KMS-11 (cell line): ENCODE measurements around the gene ANKRD31.
"Not testable (repeated sequence)": the region's sequence is repeated elsewhere in the genome, so short reads cannot be mapped to it uniquely, and the experiment has no call there.

Experiments
- H2AFZ ChIP-seq: fragments of 200-600 bp; sonication (generic); 2 replicates; pipeline ENCODE4 v1.6.1; 2016; ENCODE audit warnings: antibody characterized with exemption, mixed run types, low read depth
- H3K27ac ChIP-seq: fragments of 200-600 bp; sonication (generic); 2 replicates; pipeline ENCODE4 v1.6.1; 2016; ENCODE audit warnings: mild to moderate bottlenecking, mixed run types
- H3K27me3 ChIP-seq: fragments of 200-600 bp; sonication (generic); 2 replicates; pipeline ENCODE4 v1.6.1; 2017; ENCODE audit warnings: mild to moderate bottlenecking, low read depth, mixed run types, moderate library complexity; ENCODE audit not compliant: insufficient read depth
- H3K36me3 ChIP-seq: fragments of 200-600 bp; sonication (generic); 2 replicates; pipeline ENCODE4 v1.6.1; 2017; ENCODE audit warnings: mild to moderate bottlenecking, mixed run types; ENCODE audit not compliant: insufficient read depth
- H3K4me1 ChIP-seq: fragments of 200-600 bp; sonication (generic); 2 replicates; pipeline ENCODE4 v1.6.1; 2016; ENCODE audit warnings: mild to moderate bottlenecking, low read depth, mixed run types; ENCODE audit not compliant: poor library complexity, severe bottlenecking
- H3K4me2 ChIP-seq: fragments of 200-600 bp; sonication (generic); 2 replicates; pipeline ENCODE4 v1.7.0; 2016; ENCODE audit warnings: mild to moderate bottlenecking, mixed run types
- H3K4me3 ChIP-seq: fragments of 200-600 bp; sonication (generic); IDR thresholded peaks from 2 replicates; pipeline ENCODE4 v1.6.1; 2017; ENCODE audit warnings: low read depth, low read length, mixed read lengths; ENCODE audit not compliant: insufficient read depth
- H3K79me2 ChIP-seq: fragments of 200-600 bp; sonication (generic); 2 replicates; pipeline ENCODE4 v1.6.1; 2016; ENCODE audit warnings: low read depth, mixed run types; ENCODE audit not compliant: insufficient read depth
- H3K9ac ChIP-seq: fragments of 200-600 bp; sonication (generic); 2 replicates; pipeline ENCODE4 v1.6.1; 2016; ENCODE audit warnings: mild to moderate bottlenecking, mixed run types
- H4K20me1 ChIP-seq: fragments of 200-600 bp; sonication (generic); 2 replicates; pipeline ENCODE4 v1.6.1; 2016; ENCODE audit warnings: mild to moderate bottlenecking, mixed run types; ENCODE audit not compliant: insufficient read depth
- CTCF ChIP-seq: fragments of 200-600 bp; sonication (generic); conservative IDR thresholded peaks from 2 replicates; pipeline ENCODE4 v1.6.1; 2017; ENCODE audit warnings: low read depth, mild to moderate bottlenecking, antibody characterized with exemption, low read length, moderate library complexity, mixed read lengths

Gene ANKRD31

DNA sequence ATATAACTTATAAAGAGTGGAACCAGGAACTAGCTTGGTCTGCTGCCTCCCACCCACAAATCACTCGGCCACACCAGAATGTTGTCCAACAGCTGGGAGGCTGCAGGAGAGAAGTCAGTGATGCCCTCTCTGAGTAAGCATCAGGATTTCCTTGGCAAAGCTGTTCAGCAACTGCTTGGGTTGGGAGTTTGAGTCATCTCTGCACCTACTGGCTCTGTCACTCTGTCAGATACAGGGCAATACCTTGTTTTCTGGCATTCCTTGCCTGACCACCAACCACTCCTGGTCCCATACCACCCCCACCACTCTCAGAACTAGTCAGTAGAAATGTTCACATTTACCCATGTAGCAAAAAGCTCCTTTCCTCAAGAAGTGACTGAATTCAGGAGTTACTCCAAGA, 147.5 kb downstream of the ANKRD31 start:
- Histone ChIP-seq H3K4me3 (no peak overlapping the region), H3K27me3 (no peaks in the 10 kb centered on the region), H3K27ac (no peak overlapping the region), H2AFZ (no peak overlapping the region), H3K4me2 (no peak overlapping the region), H3K36me3 (no peaks in the 10 kb centered on the region), H3K9ac (no peak overlapping the region), H3K4me1 (no peaks in the 10 kb centered on the region), H4K20me1 (no peaks in the 10 kb centered on the region), H3K79me2 (no peaks in the 10 kb centered on the region)
- TF ChIP-seq CTCF = no peak

DNA sequence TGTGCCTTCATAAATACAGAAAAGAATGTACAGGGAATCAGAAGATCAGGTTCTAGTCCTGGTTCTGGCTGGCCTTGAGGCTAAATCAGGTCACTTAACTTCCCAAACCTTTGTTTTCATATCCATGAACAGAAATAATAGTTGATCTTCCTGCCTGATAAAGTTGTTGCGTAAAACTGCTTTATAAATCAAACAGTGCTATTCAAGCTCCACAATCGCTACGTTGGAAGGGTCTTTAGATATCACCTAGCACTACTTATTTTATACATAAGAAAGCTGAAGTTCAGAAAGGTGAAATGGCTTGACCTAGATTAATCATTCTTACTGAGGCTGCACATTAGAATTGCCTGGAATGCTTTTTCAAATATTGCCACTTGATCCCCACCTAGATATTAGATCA, 148.0 kb downstream of the ANKRD31 start:
- Histone ChIP-seq H3K27me3 (no peaks in the 10 kb centered on the region), H3K4me3 (no peak overlapping the region), H3K4me2 (no peak overlapping the region), H3K9ac (no peak overlapping the region), H3K4me1 (no peaks in the 10 kb centered on the region), H2AFZ (no peak overlapping the region), H3K27ac (no peak overlapping the region), H3K36me3 (no peaks in the 10 kb centered on the region), H4K20me1 (no peaks in the 10 kb centered on the region), H3K79me2 (no peaks in the 10 kb centered on the region)
- TF ChIP-seq CTCF = no peak

GRCh38 chr5:75081510-75081909, 155.2 kb downstream of the ANKRD31 start:
- H3K4me2 ChIP-seq = no peak overlapping the region
- H3K36me3 ChIP-seq = no peaks in the 10 kb centered on the region
- no peaks in the 10 kb centered on the region for H3K27me3 ChIP-seq
- no peak overlapping the region for H2AFZ ChIP-seq
- H4K20me1 ChIP-seq = no peaks in the 10 kb centered on the region
- H3K9ac ChIP-seq = no peak overlapping the region
- TF ChIP-seq CTCF = no peak
- H3K4me1 ChIP-seq = peaks cover 5% of the 10 kb centered on the region
- no peaks in the 10 kb centered on the region for H3K79me2 ChIP-seq
- H3K4me3 ChIP-seq = no peak overlapping the region
- H3K27ac ChIP-seq = no peak overlapping the region

GRCh38 chr5:75079346-75079745, 157.3 kb downstream of the ANKRD31 start:
- H3K4me3 ChIP-seq, H4K20me1 ChIP-seq, H2AFZ ChIP-seq, H3K9ac ChIP-seq, H3K4me1 ChIP-seq, H3K79me2 ChIP-seq, H3K27ac ChIP-seq, H3K27me3 ChIP-seq, H3K36me3 ChIP-seq, H3K4me2 ChIP-seq: not testable (repeated sequence)

DNA sequence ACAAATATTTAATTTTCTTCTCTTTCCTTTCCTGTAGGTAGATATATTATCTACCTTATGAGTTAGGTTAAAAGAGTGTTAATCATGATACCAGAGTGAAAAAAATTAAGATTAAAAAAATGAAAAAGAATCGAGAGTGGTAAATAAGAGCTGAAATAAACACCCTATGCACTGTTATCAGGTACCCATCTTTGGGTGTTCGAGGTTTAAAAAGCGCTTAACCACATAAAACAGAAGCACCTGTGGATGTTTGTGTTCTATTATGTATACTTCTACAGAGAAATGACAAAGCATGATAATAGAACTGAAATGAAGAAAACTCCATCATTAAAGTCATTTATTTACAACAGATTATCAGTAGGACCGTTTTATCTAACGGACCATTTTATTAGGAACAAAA, 158.7 kb downstream of the ANKRD31 start:
- Histone ChIP-seq H3K79me2 (no peaks in the 10 kb centered on the region), H3K4me1 (peaks cover 5% of the 10 kb centered on the region), H3K27ac (no peak overlapping the region), H3K9ac (no peak overlapping the region), H3K27me3 (no peaks in the 10 kb centered on the region), H2AFZ (no peak overlapping the region), H3K4me2 (no peak overlapping the region), H3K36me3 (no peaks in the 10 kb centered on the region), H4K20me1 (no peaks in the 10 kb centered on the region), H3K4me3 (no peak overlapping the region)
- no peak for TF ChIP-seq CTCF
